BLaER1 (cell line): ENCODE results near the gene C2CD2.

Experiments used
- H3K27ac ChIP-seq: shearing (Covaris generic); formaldehyde crosslinking; 2 replicates; pipeline ENCODE4 v1.8.1; 2022
- H3K27me3 ChIP-seq: shearing (Covaris generic); formaldehyde crosslinking; 2 replicates; pipeline ENCODE4 v1.8.1; 2022
- H3K36me3 ChIP-seq: shearing (Covaris generic); formaldehyde crosslinking; 2 replicates; pipeline ENCODE4 v1.8.1; 2022
- H3K4me1 ChIP-seq: shearing (Covaris generic); formaldehyde crosslinking; 2 replicates; pipeline ENCODE4 v1.8.1; 2022
- H3K4me2 ChIP-seq: shearing (Covaris generic); formaldehyde crosslinking; 2 replicates; pipeline ENCODE4 v1.8.1; 2022
- H3K4me3 ChIP-seq: shearing (Covaris generic); formaldehyde crosslinking; 2 replicates; pipeline ENCODE4 v1.8.1; 2022
- H3K9ac ChIP-seq: shearing (Covaris generic); formaldehyde crosslinking; 2 replicates; pipeline ENCODE4 v1.8.1; 2022
- H3K9me3 ChIP-seq: shearing (Covaris generic); formaldehyde crosslinking; 2 replicates; pipeline ENCODE4 v1.8.1; 2022
- H4K20me1 ChIP-seq: shearing (Covaris generic); formaldehyde crosslinking; 2 replicates; pipeline ENCODE4 v1.8.1; 2022
- Cebpa-rat ChIP-seq: shearing (Covaris generic); IDR thresholded peaks from 2 replicates; pipeline ENCODE4 v1.8.1; 2022

C2CD2 gene

DNA sequence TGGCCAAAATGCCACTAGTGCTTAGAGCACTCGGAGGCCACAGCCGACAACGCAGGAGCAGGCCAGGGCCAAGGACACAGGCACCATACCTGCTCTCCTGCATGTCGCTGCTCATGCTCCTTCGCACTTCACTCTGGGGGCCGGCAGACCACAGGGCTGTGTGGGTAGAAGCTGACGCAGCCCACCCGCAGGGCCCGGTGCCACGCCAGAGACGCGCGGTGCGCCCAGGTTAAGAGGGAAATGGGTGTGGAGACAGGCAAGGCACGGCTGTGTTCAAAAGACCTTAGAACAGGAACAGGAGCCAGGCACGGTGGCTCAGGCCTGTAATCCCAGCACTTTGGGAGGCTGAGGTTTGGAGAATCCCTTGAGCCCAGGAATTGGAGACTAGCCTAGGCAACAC is 61.1 kb downstream of the C2CD2 start:
- Histone ChIP-seq H3K36me3 (peaks cover 19% of the 10 kb centered on the region), H3K9ac (peak overlapping the region; percentile 48), H4K20me1 (no peaks in the 10 kb centered on the region), H3K9me3 (no peaks in the 10 kb centered on the region), H3K4me1 (peaks cover 67% of the 10 kb centered on the region), H3K27me3 (no peaks in the 10 kb centered on the region), H3K4me2 (peak overlapping the region; percentile 98), H3K4me3 (no peak overlapping the region), H3K27ac (peak overlapping the region; percentile 69)
- no peak for TF ChIP-seq Cebpa-rat

GRCh38 chr21:41891132-41891531 is 62.7 kb downstream of the C2CD2 start:
- peaks cover 62% of the 10 kb centered on the region for H3K4me1 ChIP-seq
- no peak overlapping the region for H3K4me3 ChIP-seq
- H3K36me3 ChIP-seq = peaks cover 20% of the 10 kb centered on the region
- no peak overlapping the region for H3K9ac ChIP-seq
- H3K9me3 ChIP-seq = no peaks in the 10 kb centered on the region
- TF ChIP-seq Cebpa-rat = no peak
- 0 out of 2 replicates have a peak overlapping the region, but pooled peaks have one; percentile 98 for H3K4me2 ChIP-seq
- no peaks in the 10 kb centered on the region for H4K20me1 ChIP-seq
- H3K27ac ChIP-seq = peak overlapping the region; percentile 69; the same call in 1 of the 2 replicates
- H3K27me3 ChIP-seq = no peaks in the 10 kb centered on the region

- no peak overlapping the region for H3K4me2 ChIP-seq
- no peak for TF ChIP-seq Cebpa-rat
- no peaks in the 10 kb centered on the region for H3K9me3 ChIP-seq
- H3K27me3 ChIP-seq = no peaks in the 10 kb centered on the region
- peaks cover 62% of the 10 kb centered on the region for H3K4me1 ChIP-seq
- H3K4me3 ChIP-seq = no peak overlapping the region
- no peak overlapping the region for H3K27ac ChIP-seq
- no peaks in the 10 kb centered on the region for H4K20me1 ChIP-seq
- peaks cover 20% of the 10 kb centered on the region for H3K36me3 ChIP-seq
- H3K9ac ChIP-seq = no peak overlapping the region
Measured at GRCh38 chr21:41890355-41890754, 63.5 kb downstream of the C2CD2 start.

- H3K4me2 ChIP-seq = no peak overlapping the region
- H3K27ac ChIP-seq = no peak overlapping the region
- H3K27me3 ChIP-seq = no peaks in the 10 kb centered on the region
- no peak overlapping the region for H3K4me3 ChIP-seq
- H3K4me1 ChIP-seq = peaks cover 62% of the 10 kb centered on the region
- H3K36me3 ChIP-seq = peaks cover 20% of the 10 kb centered on the region
- no peaks in the 10 kb centered on the region for H4K20me1 ChIP-seq
- H3K9ac ChIP-seq = no peak overlapping the region
- no peaks in the 10 kb centered on the region for H3K9me3 ChIP-seq
- no peak for TF ChIP-seq Cebpa-rat
Measured at GRCh38 chr21:41888749-41889376, 65.0 kb downstream of the C2CD2 start.

- peaks cover 20% of the 10 kb centered on the region for H3K36me3 ChIP-seq
- peaks cover 57% of the 10 kb centered on the region for H3K4me1 ChIP-seq
- H3K4me2 ChIP-seq = no peak overlapping the region
- H3K27me3 ChIP-seq = no peaks in the 10 kb centered on the region
- no peak for TF ChIP-seq Cebpa-rat
- no peak overlapping the region for H3K27ac ChIP-seq
- H3K9me3 ChIP-seq = no peaks in the 10 kb centered on the region
- H3K4me3 ChIP-seq = no peak overlapping the region
- H4K20me1 ChIP-seq = no peaks in the 10 kb centered on the region
- H3K9ac ChIP-seq = no peak overlapping the region
Measured at GRCh38 chr21:41887667-41888066, 66.2 kb downstream of the C2CD2 start.

DNA sequence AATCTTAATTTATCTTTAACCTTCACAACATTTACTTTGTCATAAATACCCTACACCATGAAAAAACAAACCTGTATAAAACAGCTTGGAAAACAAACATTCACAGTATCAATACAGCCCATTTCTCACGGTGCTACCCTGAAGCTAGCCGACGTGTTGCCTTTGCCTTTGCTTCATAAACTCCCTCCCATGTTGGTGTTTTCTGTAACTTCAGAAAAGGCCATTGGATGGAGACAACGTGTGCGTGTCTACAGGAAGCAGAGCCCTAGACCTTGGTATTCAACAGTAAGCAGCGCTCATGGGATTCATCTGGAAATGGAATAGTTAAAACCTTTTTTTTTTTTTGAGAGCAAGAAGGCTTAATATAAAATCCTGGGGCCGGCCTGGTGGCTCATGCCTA is 67.5 kb downstream of the C2CD2 start:
- Histone ChIP-seq H3K9me3 (no peaks in the 10 kb centered on the region), H3K4me2 (peak overlapping the region; percentile 85), H3K4me1 (peaks cover 44% of the 10 kb centered on the region), H3K4me3 (no peak overlapping the region), H3K27ac (peak overlapping the region; percentile 79), H3K36me3 (peaks cover 17% of the 10 kb centered on the region), H4K20me1 (no peaks in the 10 kb centered on the region), H3K9ac (peak overlapping the region; percentile 51; the same call in 1 of the 2 replicates), H3K27me3 (no peaks in the 10 kb centered on the region)
- TF ChIP-seq Cebpa-rat = no peak

GRCh38 chr21:41885341-41886024 is 68.3 kb downstream of the C2CD2 start:
- H3K4me3 ChIP-seq = no peak overlapping the region; the same call in 1 of the 2 replicates
- H4K20me1 ChIP-seq = no peaks in the 10 kb centered on the region
- no peaks in the 10 kb centered on the region for H3K27me3 ChIP-seq
- no peaks in the 10 kb centered on the region for H3K9me3 ChIP-seq
- peaks cover 45% of the 10 kb centered on the region for H3K4me1 ChIP-seq
- peaks cover 17% of the 10 kb centered on the region for H3K36me3 ChIP-seq
- TF ChIP-seq Cebpa-rat = no peak
- H3K4me2 ChIP-seq = peak overlapping the region; percentile 85
- H3K9ac ChIP-seq = peak overlapping the region; percentile 51
- H3K27ac ChIP-seq = peak overlapping the region; percentile 79

- H3K4me2 ChIP-seq = peak overlapping the region; percentile 85
- H4K20me1 ChIP-seq = no peaks in the 10 kb centered on the region
- H3K36me3 ChIP-seq = peaks cover 17% of the 10 kb centered on the region
- H3K9me3 ChIP-seq = no peaks in the 10 kb centered on the region
- no peak overlapping the region for H3K4me3 ChIP-seq
- peak overlapping the region; percentile 51; the same call in 1 of the 2 replicates for H3K9ac ChIP-seq
- H3K4me1 ChIP-seq = peaks cover 54% of the 10 kb centered on the region
- H3K27ac ChIP-seq = peak overlapping the region; percentile 79
- no peaks in the 10 kb centered on the region for H3K27me3 ChIP-seq
- no peak for TF ChIP-seq Cebpa-rat
Measured at GRCh38 chr21:41884501-41885030, 69.3 kb downstream of the C2CD2 start.

DNA sequence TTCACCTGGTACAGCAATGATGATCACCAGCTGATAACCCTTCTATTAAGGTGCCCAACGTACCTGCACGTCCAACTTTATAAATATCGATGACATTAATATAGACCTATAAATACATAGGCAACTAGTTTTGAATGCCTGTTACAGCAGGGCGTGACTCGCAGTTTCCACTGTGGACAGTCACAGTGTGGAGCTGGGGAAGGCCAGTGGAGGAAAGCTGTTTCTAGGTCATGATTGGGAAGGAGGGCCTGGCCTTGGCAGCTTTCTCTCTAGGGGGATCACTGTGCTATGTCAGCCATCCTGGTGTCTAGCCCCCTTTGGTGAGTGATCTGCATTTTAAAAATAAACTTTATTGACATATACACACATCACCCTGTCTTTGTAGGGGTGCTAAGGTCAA is 70.2 kb downstream of the C2CD2 start:
- Histone ChIP-seq H3K9me3 (no peaks in the 10 kb centered on the region), H3K27me3 (no peaks in the 10 kb centered on the region), H3K36me3 (peaks cover 10% of the 10 kb centered on the region), H3K4me1 (peaks cover 55% of the 10 kb centered on the region), H3K4me3 (no peak overlapping the region), H3K27ac (0 out of 2 replicates have a peak overlapping the region, but pooled peaks have one; percentile 79), H3K9ac (no peak overlapping the region), H4K20me1 (no peaks in the 10 kb centered on the region), H3K4me2 (peak overlapping the region; percentile 85; the same call in 1 of the 2 replicates)
- TF ChIP-seq Cebpa-rat = no peak

- TF ChIP-seq Cebpa-rat = no peak
- Histone ChIP-seq H3K4me2 (no peak overlapping the region), H3K36me3 (no peaks in the 10 kb centered on the region), H3K9me3 (no peaks in the 10 kb centered on the region), H3K27ac (no peak overlapping the region), H4K20me1 (no peaks in the 10 kb centered on the region), H3K4me3 (no peak overlapping the region), H3K9ac (no peak overlapping the region), H3K27me3 (no peaks in the 10 kb centered on the region), H3K4me1 (peaks cover 64% of the 10 kb centered on the region)
Measured at GRCh38 chr21:41881051-41881450, 72.8 kb downstream of the C2CD2 start.
